Tibial nerve (tissue), 4 donors: Measurements from ENCODE around the gene NSD2. TPM values are rescaled to one million over a fixed set of nuclear protein-coding genes. Genes with fewer than 3 reads are reported as not detected.

Source experiments
- DNase-seq, 2 donors: peaks; one replicate each; pipeline ENCODE4 v3.0.0-alpha.2; 2019; ENCODE audit warnings: low spot score in 2 of 2
- H3K27ac ChIP-seq, 4 donors: fragments of 200-600 bp; sonication (generic) in 3 of 4; one replicate each; pipeline ENCODE4 v1.5.1; 2017 to 2019; ENCODE audit warnings: mild to moderate bottlenecking in 1 of 4
- H3K27me3 ChIP-seq, 2 donors: fragments of 200-600 bp; sonication (generic) in 1 of 2; one replicate each; pipeline versions ENCODE4 v1.5.1 to v1.6.0; 2017 to 2019
- H3K36me3 ChIP-seq, 3 donors: fragments of 200-600 bp; sonication (generic); one replicate each; pipeline ENCODE4 v1.5.1; 2018 to 2019
- H3K4me1 ChIP-seq, 4 donors: fragments of 200-600 bp; sonication (generic) in 3 of 4; one replicate each; pipeline ENCODE4 v1.5.1; 2017 to 2019
- H3K4me3 ChIP-seq, 4 donors: fragments of 200-600 bp; sonication (generic) in 3 of 4; one replicate each; pipeline ENCODE4 v1.5.1; 2017 to 2019; ENCODE audit warnings: mild to moderate bottlenecking in 1 of 4, moderate library complexity in 1 of 4
- H3K9me3 ChIP-seq, 4 donors: fragments of 200-600 bp; sonication (generic) in 3 of 4; one replicate each; pipeline ENCODE4 v1.5.1; 2017 to 2019
- CTCF ChIP-seq, 5 experiments: fragments of 200-600 bp in 3 of 5; fragments of 450-650 bp in 2 of 5; sonication (generic) in 3 of 5; IDR thresholded peaks; one replicate each; pipeline ENCODE4 v1.5.1; 2016 to 2019; ENCODE audit warnings: antibody characterized with exemption in 5 of 5, mild to moderate bottlenecking in 3 of 5, moderate library complexity in 2 of 5
- EP300 ChIP-seq, 2 donors: sonication (generic); formaldehyde crosslinking; IDR thresholded peaks; one replicate each; pipeline ENCODE4 v1.6.1; 2017; ENCODE audit warnings: antibody characterized with exemption in 2 of 2, mild to moderate bottlenecking in 1 of 2
- POLR2A ChIP-seq, 2 donors: fragments of 450-650 bp; IDR thresholded peaks; one replicate each; pipeline ENCODE4 v1.6.1; 2017; ENCODE audit warnings: antibody characterized with exemption in 2 of 2, mild to moderate bottlenecking in 2 of 2, moderate library complexity in 2 of 2
- WGBS, 2 donors: methylation state at CpG; one replicate each; pipeline ENCODE4 v1.1.5; 2018; 5-methylcytosine and 5-hydroxymethylcytosine counted together
- total RNA-seq, 4 donors: library from RNA; depleted of rRNA; stranded (reverse); fragments of >200 nt; gene quantifications; one replicate each; pipeline ENCODE4 v1.1.0, GENCODE V29; 2016

The NSD2 gene
- total RNA-seq, 4 donors from 2014 or later = 27.2 to 45.6 (median 32.2) TPM

DNA sequence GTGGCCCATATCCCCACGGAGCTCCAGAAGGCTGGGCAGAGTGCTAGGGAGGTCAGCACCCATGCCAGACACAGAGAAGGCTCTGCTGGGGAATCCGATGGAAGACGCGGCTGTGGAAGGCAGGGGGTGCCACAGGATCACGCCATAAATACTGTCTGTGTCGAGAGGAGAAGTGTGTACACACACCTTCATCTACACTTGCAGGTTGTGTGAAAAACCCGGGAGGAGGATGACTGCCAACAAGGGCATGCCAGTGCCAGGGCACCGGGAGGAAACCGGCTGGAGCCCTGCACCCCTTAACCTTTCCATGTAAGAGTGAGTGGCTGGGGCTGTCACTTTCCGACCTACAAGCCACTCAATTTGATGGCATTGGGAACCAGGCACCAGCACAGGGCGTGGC, 46.4 kb upstream of the NSD2 start:
- TF ChIP-seq EP300 (IDR thresholded peaks at IDR 0.05) (no peak), POLR2A (IDR thresholded peaks at IDR 0.05) (no peak), CTCF (IDR thresholded peaks at IDR 0.05) (no peak)
- H3K4me3 ChIP-seq = no peak overlapping the region
- no peaks in the 10 kb centered on the region for H3K4me1 ChIP-seq
- WGBS, 2 donors = 77 to 86% methylated on average over 11 of the region's 11 CpGs
- no peaks in the 10 kb centered on the region for H3K9me3 ChIP-seq
- peaks cover 0 to 75% (median 8%) of the 10 kb centered on the region in 3 donors for H3K36me3 ChIP-seq
- H3K27ac ChIP-seq = no peak overlapping the region
- no peak for DNase-seq
- no peaks in the 10 kb centered on the region for H3K27me3 ChIP-seq

DNA sequence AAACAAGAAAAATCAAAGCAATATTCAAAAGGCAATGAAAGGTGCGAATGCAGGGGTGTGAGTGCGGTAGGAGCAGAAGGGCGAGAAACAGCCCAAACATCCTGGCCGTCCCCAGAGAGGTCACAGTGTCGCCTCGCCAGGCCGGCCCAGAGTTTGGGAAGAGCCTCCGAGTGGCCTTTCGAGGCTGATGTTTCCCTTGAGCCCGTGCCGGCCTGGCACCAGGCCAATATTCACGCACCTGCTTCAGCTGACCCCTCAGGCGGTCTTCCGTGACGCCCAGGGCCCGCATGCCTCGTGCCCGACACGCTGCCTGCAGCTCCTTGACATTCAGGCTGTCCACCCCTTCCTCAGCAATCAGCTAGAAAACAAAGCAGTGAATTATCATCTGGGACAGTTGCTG, 45.9 kb upstream of the NSD2 start:
- WGBS, 2 donors = 68 to 71% methylated on average over 19 of the region's 19 CpGs
- peaks cover 0 to 71% (median 8%) of the 10 kb centered on the region in 3 donors for H3K36me3 ChIP-seq
- no peak for TF ChIP-seq EP300 (IDR thresholded peaks at IDR 0.05)
- TF ChIP-seq POLR2A (IDR thresholded peaks at IDR 0.05) = no peak
- no peak for TF ChIP-seq CTCF (IDR thresholded peaks at IDR 0.05)

DNA sequence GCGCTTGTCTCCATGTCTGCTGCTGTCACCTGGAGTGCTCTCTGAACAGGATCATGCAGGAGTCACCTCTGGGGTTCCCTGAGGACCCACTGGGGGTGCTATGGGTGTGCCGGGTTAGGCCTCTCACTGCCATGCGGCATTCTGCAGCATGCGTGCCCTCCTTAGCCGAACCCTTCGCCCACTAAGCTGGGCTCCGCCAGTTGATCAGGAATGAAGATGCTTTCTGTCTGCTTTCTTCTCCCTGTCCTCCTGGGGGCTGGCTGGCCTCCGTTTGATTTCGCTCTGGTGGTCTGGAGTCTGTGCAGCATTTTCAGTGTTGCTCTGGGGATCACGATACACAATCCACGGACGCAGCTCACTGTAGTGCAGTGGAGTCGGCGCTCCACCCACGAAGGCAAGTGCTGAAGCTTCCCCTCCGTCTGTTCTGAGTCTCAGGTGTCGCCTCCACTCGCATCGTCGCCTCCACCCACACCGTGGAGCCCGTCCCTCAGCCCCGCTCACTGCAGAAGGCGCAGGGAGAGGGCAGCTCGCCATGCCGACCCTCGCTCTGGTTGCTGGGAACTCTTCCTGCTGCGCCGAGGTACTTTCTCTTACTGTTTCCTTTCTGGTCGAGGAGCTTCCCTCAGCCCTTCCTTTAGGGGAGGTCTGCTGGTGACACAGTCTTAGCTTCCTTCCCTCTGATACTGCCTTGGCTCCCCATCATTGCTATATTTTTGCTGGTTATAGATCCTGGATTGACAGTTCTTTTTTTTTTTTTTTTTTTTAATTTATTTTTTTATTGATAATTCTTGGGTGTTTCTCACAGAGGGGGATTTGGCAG, 44.5 kb upstream of the NSD2 start:
- Histone ChIP-seq H3K4me1 (no peaks in the 10 kb centered on the region), H3K27ac (no peak overlapping the region), H3K36me3 (peaks cover 0 to 71% (median 15%) of the 10 kb centered on the region in 3 donors), H3K9me3 (no peaks in the 10 kb centered on the region), H3K27me3 (no peaks in the 10 kb centered on the region), H3K4me3 (no peak overlapping the region)
- TF ChIP-seq EP300 (IDR thresholded peaks at IDR 0.05) (no peak), CTCF (IDR thresholded peaks at IDR 0.05) (no peak), POLR2A (IDR thresholded peaks at IDR 0.05) (no peak)
- WGBS, 2 donors = 88 to 90% methylated on average over 30 of the region's 30 CpGs
- DNase-seq = no peak

More for the DNA sequence above, 45.9 kb upstream of the NSD2 start:
- Histone ChIP-seq H3K4me1 (no peaks in the 10 kb centered on the region), H3K27ac (no peak overlapping the region), H3K4me3 (no peak overlapping the region), H3K9me3 (no peaks in the 10 kb centered on the region), H3K27me3 (no peaks in the 10 kb centered on the region)
- no peak for DNase-seq

DNA sequence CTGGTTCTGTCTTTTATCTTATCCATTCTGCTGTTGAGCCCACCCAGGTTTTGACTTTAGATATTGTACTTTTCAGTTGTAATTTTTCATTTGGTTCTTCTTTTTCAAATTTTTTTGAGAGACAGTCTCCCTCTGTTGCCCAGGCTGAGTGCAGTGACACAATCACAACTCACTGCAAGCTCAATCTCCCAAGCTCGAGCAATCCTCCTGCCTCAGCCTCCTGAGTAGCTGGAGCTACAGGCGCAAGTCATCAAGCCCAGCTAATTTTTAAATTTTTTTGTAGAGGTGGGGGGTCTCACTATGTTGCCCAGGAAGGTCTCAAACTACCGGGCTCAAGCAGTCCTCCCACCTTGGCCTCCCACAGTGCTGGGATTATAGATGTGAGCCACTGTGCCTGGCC, 41.0 kb upstream of the NSD2 start:
- Histone ChIP-seq H3K4me3 (no peak overlapping the region), H3K9me3 (no peaks in the 10 kb centered on the region), H3K27ac (no peak overlapping the region), H3K27me3 (no peaks in the 10 kb centered on the region), H3K4me1 (no peaks in the 10 kb centered on the region), H3K36me3 (peaks cover 0 to 71% (median 27%) of the 10 kb centered on the region in 3 donors)
- 86 to 93% methylated on average over 3 of the region's 3 CpGs for WGBS, 2 donors
- DNase-seq = no peak
- no peak for TF ChIP-seq CTCF (IDR thresholded peaks at IDR 0.05)
- TF ChIP-seq EP300 (IDR thresholded peaks at IDR 0.05) = no peak
- no peak for TF ChIP-seq POLR2A (IDR thresholded peaks at IDR 0.05)

DNA sequence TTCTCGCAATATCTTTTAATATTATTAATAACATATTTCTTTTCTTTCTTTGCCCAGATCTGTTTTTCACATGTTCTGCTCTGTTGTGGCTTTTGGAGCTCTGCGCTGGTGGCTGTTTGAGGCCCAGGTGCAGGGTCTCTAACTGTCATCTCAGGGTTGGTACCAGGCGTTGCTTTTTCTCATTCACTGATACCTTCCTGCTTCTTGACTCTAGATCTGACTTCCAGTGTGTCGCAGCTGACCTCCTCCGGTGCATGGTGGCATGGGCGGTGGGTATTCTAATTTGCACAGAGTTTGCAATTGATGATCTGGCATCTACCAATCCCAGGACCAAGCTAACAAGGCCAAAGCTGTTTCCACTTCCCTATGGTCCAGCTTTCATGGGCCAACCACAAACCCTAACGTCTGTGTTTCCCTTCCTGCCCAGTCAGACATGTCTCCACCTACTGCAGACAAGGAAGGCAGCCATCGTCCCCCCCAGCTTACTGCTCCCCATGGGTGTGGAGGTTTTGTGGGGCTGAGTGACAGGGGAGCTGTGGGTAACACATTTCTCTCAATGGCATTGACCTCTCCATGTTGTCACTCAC, 40.5 kb upstream of the NSD2 start:
- Histone ChIP-seq H3K9me3 (no peaks in the 10 kb centered on the region), H3K4me1 (no peaks in the 10 kb centered on the region), H3K27me3 (no peaks in the 10 kb centered on the region), H3K27ac (no peak overlapping the region), H3K36me3 (peaks cover 0 to 71% (median 27%) of the 10 kb centered on the region in 3 donors), H3K4me3 (no peak overlapping the region)
- no peak for DNase-seq
- WGBS, 2 donors = 78 to 89% methylated on average over 8 of the region's 8 CpGs
- no peak for TF ChIP-seq CTCF (IDR thresholded peaks at IDR 0.05)
- no peak for TF ChIP-seq POLR2A (IDR thresholded peaks at IDR 0.05)
- TF ChIP-seq EP300 (IDR thresholded peaks at IDR 0.05) = no peak
